GM21528 (cell line): ENCODE results near the gene SUMF1.

ENCODE experiments used
- ATAC-seq: cut with Tn5 transposase; IDR thresholded peaks from one replicate; pipeline ENCODE4 v1.9.1; 2021; ENCODE audit warnings: mild to moderate bottlenecking, moderate library complexity; ENCODE audit not compliant: unreplicated experiment, low FRiP score

The SUMF1 gene

GRCh38 chr3:4419386-4419785 is 47.7 kb downstream of the SUMF1 start:
- ATAC-seq: no peak

- ATAC-seq: no peak
These were observed 48.9 kb downstream of the SUMF1 start for GRCh38 chr3:4418156-4418555.

GRCh38 chr3:4417449-4417848 is 49.6 kb downstream of the SUMF1 start:
- ATAC-seq: no peak

GRCh38 chr3:4416961-4417360 is 50.1 kb downstream of the SUMF1 start:
- no peak for ATAC-seq

GRCh38 chr3:4416427-4416945 is 50.6 kb downstream of the SUMF1 start:
- ATAC-seq: no peak

- no peak for ATAC-seq
These were observed 53.6 kb downstream of the SUMF1 start for GRCh38 chr3:4413467-4413866.

GRCh38 chr3:4411833-4412232 is 55.2 kb downstream of the SUMF1 start:
- ATAC-seq: no peak

GRCh38 chr3:4411236-4411635 is 55.8 kb downstream of the SUMF1 start:
- no peak for ATAC-seq

GRCh38 chr3:4410606-4411005 is 56.5 kb downstream of the SUMF1 start:
- no peak for ATAC-seq

- no peak for ATAC-seq
These were observed 57.0 kb downstream of the SUMF1 start for GRCh38 chr3:4409971-4410573.

- ATAC-seq: no peak
These were observed 57.7 kb downstream of the SUMF1 start for GRCh38 chr3:4409415-4409814.

- no peak for ATAC-seq
These were observed 58.1 kb downstream of the SUMF1 start for GRCh38 chr3:4408958-4409357.

GRCh38 chr3:4407941-4408340 is 59.1 kb downstream of the SUMF1 start:
- ATAC-seq: no peak

- ATAC-seq: peak; percentile 71
These were observed 60.1 kb downstream of the SUMF1 start for GRCh38 chr3:4406746-4407568.

GRCh38 chr3:4404881-4405280 is 62.2 kb downstream of the SUMF1 start:
- ATAC-seq: no peak

GRCh38 chr3:4401441-4401840 is 65.6 kb downstream of the SUMF1 start:
- ATAC-seq: no peak

GRCh38 chr3:4399476-4399875 is 67.6 kb downstream of the SUMF1 start:
- ATAC-seq: no peak

GRCh38 chr3:4398941-4399245 is 68.2 kb downstream of the SUMF1 start:
- ATAC-seq: no peak

GRCh38 chr3:4398120-4398940 is 68.7 kb downstream of the SUMF1 start:
- ATAC-seq: no peak

GRCh38 chr3:4397466-4397865 is 69.6 kb downstream of the SUMF1 start:
- ATAC-seq: no peak

- no peak for ATAC-seq
These were observed 70.5 kb downstream of the SUMF1 start for GRCh38 chr3:4396542-4396941.
